IMR-90 (cell line): ENCODE data around the gene CCDC18. TPM values are rescaled to one million over a fixed set of nuclear protein-coding genes. Genes with fewer than 3 reads are reported as not detected.

ENCODE experiments used
- ATAC-seq: fragments of 200-7000 bp; cut with Tn5 transposase; 2 replicates; pipeline ENCODE4 v1.9.1; 2020; ENCODE audit warnings: low read depth, mild to moderate bottlenecking, moderate library complexity
- BruUV-seq: library from RNA; stranded (reverse); fragments of 400-500 nt; replicated peaks from 2 replicates; lab custom pipeline; 2021; lab: Mats Ljungman, UMichigan
- CTCF ChIA-PET: fragments of 300-600 bp; formaldehyde crosslinking; extraction: SDS; loops from one replicate; lab custom pipeline; 2021; ENCODE audit warnings: antibody characterized with exemption; lab: Yijun Ruan, JAX
- POLR2A ChIA-PET: fragments of 300-600 bp; sonication (Branson Sonifier 250); formaldehyde crosslinking; loops from one replicate; lab custom pipeline; 2022; ENCODE audit warnings: antibody characterized with exemption; ENCODE audit not compliant: unreplicated experiment; lab: Charles Lee
- DNase-seq: peaks from one replicate; pipeline ENCODE4 v3.0.0; 2013
- H2AFZ ChIP-seq: replicated peaks from 2 replicates; pipeline ENCODE3; 2013; ENCODE audit warnings: low read length, mild to moderate bottlenecking; ENCODE audit not compliant: poor library complexity
- H2AK5ac ChIP-seq: 2 replicates; pipeline ENCODE4 v1.6.1; 2013; ENCODE audit warnings: low read depth, low read length, inconsistent platforms
- H2AK9ac ChIP-seq: replicated peaks from 2 replicates; pipeline ENCODE3; 2013; ENCODE audit warnings: mild to moderate bottlenecking, low read depth, low read length, moderate library complexity; ENCODE audit not compliant: poor library complexity
- H2BK120ac ChIP-seq: 2 replicates; pipeline ENCODE4 v1.6.1; 2013; ENCODE audit warnings: low read depth, low read length, inconsistent platforms
- H2BK15ac ChIP-seq: 3 replicates; pipeline ENCODE4 v1.6.1; 2013; ENCODE audit warnings: low read depth, low read length, inconsistent platforms
- H2BK20ac ChIP-seq: 2 replicates; pipeline ENCODE4 v1.6.1; 2013; ENCODE audit warnings: low read depth, mild to moderate bottlenecking, inconsistent platforms, low read length, moderate library complexity
- H2BK5ac ChIP-seq: 2 replicates; pipeline ENCODE4 v1.6.1; 2013; ENCODE audit warnings: mild to moderate bottlenecking, low read depth, low read length, inconsistent platforms; ENCODE audit not compliant: poor library complexity, severe bottlenecking
- H3K14ac ChIP-seq: replicated peaks from 2 replicates; pipeline ENCODE4 v1.6.1; 2013; ENCODE audit warnings: low read depth, low read length, inconsistent platforms
- H3K18ac ChIP-seq: 2 replicates; pipeline ENCODE4 v1.6.1; 2013; ENCODE audit warnings: low read depth, low read length, control low read depth
- H3K23ac ChIP-seq: 2 replicates; pipeline ENCODE4 v1.6.1; 2013; ENCODE audit warnings: low read depth, low read length, inconsistent platforms
- H3K27ac ChIP-seq: 2 replicates; pipeline ENCODE4 v1.5.1; 2013; ENCODE audit warnings: mild to moderate bottlenecking, control low read depth, low read length; ENCODE audit not compliant: insufficient read depth
- H3K27me3 ChIP-seq: 2 replicates; pipeline ENCODE4 v1.6.1; 2013; ENCODE audit warnings: low read length; ENCODE audit not compliant: control insufficient read depth, insufficient read depth
- H3K36me3 ChIP-seq: 2 replicates; pipeline ENCODE4 v1.6.1; 2013; ENCODE audit warnings: low read length, mixed read lengths; ENCODE audit not compliant: control insufficient read depth, insufficient read depth
- H3K4ac ChIP-seq: 2 replicates; pipeline ENCODE4 v1.6.1; 2013; ENCODE audit warnings: low read depth, low read length, inconsistent platforms
- H3K4me1 ChIP-seq: 2 replicates; pipeline ENCODE4 v1.6.1; 2013; ENCODE audit warnings: low read length, mixed read lengths; ENCODE audit not compliant: control insufficient read depth, insufficient read depth
- H3K4me2 ChIP-seq: 2 replicates; pipeline ENCODE4 v1.6.1; 2013; ENCODE audit warnings: low read depth, mild to moderate bottlenecking, control low read depth, low read length, moderate library complexity
- H3K4me3 ChIP-seq: 2 replicates; pipeline ENCODE4 v1.5.1; 2013; ENCODE audit warnings: low read depth, mild to moderate bottlenecking, control low read depth, low read length, moderate library complexity; ENCODE audit not compliant: insufficient read depth
- H3K56ac ChIP-seq: 2 replicates; pipeline ENCODE4 v1.6.1; 2013; ENCODE audit warnings: low read length, inconsistent platforms; ENCODE audit not compliant: insufficient read depth; ENCODE audit errors: extremely low read depth
- H3K79me1 ChIP-seq, 2 experiments: 2 replicates each; pipeline ENCODE4 v1.6.1; 2013; ENCODE audit warnings: low read length in 2 of 2, inconsistent platforms in 1 of 2, low read depth in 1 of 2
- H3K9ac ChIP-seq: 2 replicates; pipeline ENCODE4 v1.6.1; 2013; ENCODE audit warnings: low read depth, low read length, control low read depth
- H3K9me1 ChIP-seq: 2 replicates; pipeline ENCODE4 v1.6.1; 2013; ENCODE audit warnings: low read length, inconsistent platforms; ENCODE audit not compliant: insufficient read depth
- H3K9me3 ChIP-seq: 2 replicates; pipeline ENCODE4 v1.6.1; 2013; ENCODE audit warnings: low read length; ENCODE audit not compliant: control insufficient read depth, insufficient read depth
- H4K20me1 ChIP-seq: 2 replicates; pipeline ENCODE4 v1.6.1; 2013; ENCODE audit warnings: low read length, inconsistent platforms; ENCODE audit not compliant: insufficient read depth
- H4K5ac ChIP-seq: 2 replicates; pipeline ENCODE4 v1.6.1; 2013; ENCODE audit warnings: mild to moderate bottlenecking, low read depth, low read length, control low read depth
- H4K8ac ChIP-seq, 2 experiments: 2 replicates each; pipeline ENCODE4 v1.6.1; 2013; ENCODE audit warnings: low read depth in 2 of 2, low read length in 2 of 2, control low read depth in 1 of 2, inconsistent platforms in 1 of 2
- H4K91ac ChIP-seq: 2 replicates; pipeline ENCODE4 v1.6.1; 2013; ENCODE audit warnings: low read depth, low read length, inconsistent platforms; ENCODE audit not compliant: insufficient read depth
- BHLHE40 ChIP-seq: fragments of 150-350 bp; IDR thresholded peaks from 2 replicates; pipeline ENCODE4 v1.6.1; 2016; ENCODE audit warnings: mild to moderate bottlenecking, low read depth, low read length
- CEBPB ChIP-seq: IDR thresholded peaks from 2 replicates; pipeline ENCODE4 v1.6.1; 2012; ENCODE audit warnings: low read depth, low read length, improper control_type of control experiment
- CHD1 ChIP-seq: IDR thresholded peaks from 2 replicates; pipeline ENCODE4 v1.6.1; 2012; ENCODE audit warnings: low read depth, low read length, improper control_type of control experiment
- FOS ChIP-seq: fragments of 150-350 bp; IDR thresholded peaks from 2 replicates; pipeline ENCODE4 v1.6.1; 2016; ENCODE audit warnings: low read depth, low read length
- MAFK ChIP-seq: IDR thresholded peaks from 2 replicates; pipeline ENCODE4 v1.6.1; 2012; ENCODE audit warnings: low read depth, low read length, improper control_type of control experiment
- MAZ ChIP-seq: IDR thresholded peaks from 2 replicates; pipeline ENCODE4 v1.6.1; 2012; ENCODE audit warnings: low read depth, mild to moderate bottlenecking, low read length, improper control_type of control experiment, moderate library complexity, borderline replicate concordance
- MXI1 ChIP-seq: IDR thresholded peaks from 2 replicates; pipeline ENCODE4 v1.6.1; 2012; ENCODE audit warnings: low read depth, mild to moderate bottlenecking, low read length, moderate library complexity, borderline replicate concordance
- NFE2L2 ChIP-seq: fragments of 150-350 bp; IDR thresholded peaks from 2 replicates; pipeline ENCODE4 v1.6.1; 2016; ENCODE audit warnings: low read depth, mild to moderate bottlenecking, low read length
- POLR2A ChIP-seq: IDR thresholded peaks from 2 replicates; pipeline ENCODE4 v1.6.1; 2012; ENCODE audit warnings: mild to moderate bottlenecking, low read depth, low read length
- RAD21 ChIP-seq: IDR thresholded peaks from 2 replicates; pipeline ENCODE4 v1.6.1; 2012; ENCODE audit warnings: low read length, improper control_type of control experiment
- RCOR1 ChIP-seq: IDR thresholded peaks from 2 replicates; pipeline ENCODE4 v1.6.1; 2012; ENCODE audit warnings: mild to moderate bottlenecking, low read length, improper control_type of control experiment; ENCODE audit not compliant: insufficient replicate concordance
- RFX5 ChIP-seq: IDR thresholded peaks from 2 replicates; pipeline ENCODE4 v1.8.0; 2012; ENCODE audit warnings: low read depth, mild to moderate bottlenecking, low read length, moderate library complexity
- SMC3 ChIP-seq: fragments of 150-350 bp; IDR thresholded peaks from 2 replicates; pipeline ENCODE4 v1.6.1; 2016; ENCODE audit warnings: low read depth, mild to moderate bottlenecking, antibody characterized with exemption, low read length, moderate library complexity
- dilution Hi-C: fragments of 300-500 bp; cut with HindIII; formaldehyde crosslinking; loops from one replicate; pipeline ENCODE4 v1.14.3; 2018; ENCODE audit warnings: low sequenced_read_pairs; ENCODE audit not compliant: unreplicated experiment
- in situ Hi-C: fragments of 300-500 bp; cut with MboI; formaldehyde crosslinking; loops from 3 replicates; pipeline ENCODE4 v1.14.3; 2019; ENCODE audit warnings: low sequenced_read_pairs, inconsistent platforms, mixed read lengths
- intact Hi-C: fragments of 100-400 bp; cut with micrococcal nuclease; formaldehyde crosslinking; loops from 2 replicates; pipeline ENCODE4 v1.10.0; 2022
- polyA plus RNA-seq, 3 experiments: library from polyadenylated mRNA; depleted of rRNA; stranded (reverse); fragments of >200 nt; gene quantifications; 2 replicates each; pipeline ENCODE4 v1.2.3, GENCODE V29; 2012; ENCODE audit warnings: low replicate concordance in 1 of 3
- total RNA-seq: library from RNA; depleted of rRNA; stranded (reverse); fragments of >200 nt; gene quantifications from 2 replicates; pipeline ENCODE4 v1.2.3, GENCODE V29; 2012

The CCDC18 gene
- total and polyA plus RNA-seq, 2 of the 4 experiments (the other 2 are of a cell fraction), result 5.5 to 7.3 TPM

DNA sequence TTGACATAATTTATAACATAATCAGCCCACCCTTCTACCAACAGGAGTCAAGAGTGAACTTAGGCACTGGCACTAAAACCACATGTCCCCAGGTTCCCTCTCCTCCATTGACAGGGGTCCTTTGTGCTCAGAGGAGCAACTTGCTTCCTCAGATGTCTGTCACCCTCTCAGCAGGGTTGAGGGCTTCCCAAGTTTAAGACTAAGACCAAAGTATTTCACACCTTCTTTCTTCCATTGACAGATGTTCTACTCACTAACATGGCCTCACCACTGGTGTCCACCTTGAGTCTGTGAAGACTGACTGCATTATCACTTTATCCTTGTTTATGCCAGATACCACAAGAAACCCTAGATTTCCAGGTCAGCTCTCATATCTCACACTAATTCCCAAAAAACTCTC is 56.5 kb downstream of the CCDC18 start:
- no peak for DNase-seq
- in situ Hi-C loops (no loop called here), intact Hi-C loops (no loop called here), dilution Hi-C loops (no loop called here)
- Histone ChIP-seq H4K20me1 (no peaks in the 10 kb centered on the region), H3K9ac (no peak overlapping the region), H2AK9ac (no peak overlapping the region), H3K18ac (no peak overlapping the region), H3K4ac (no peak overlapping the region), H3K4me1 (no peaks in the 10 kb centered on the region), H2AFZ (no peak overlapping the region), H3K14ac (no peak overlapping the region), H3K27ac (no peak overlapping the region), H3K36me3 (0 out of 2 replicates have a peak, but pooled peaks cover 1% of the 10 kb centered on the region), H3K79me1 (no peaks in the 10 kb centered on the region), H4K91ac (no peak overlapping the region), H2BK120ac (no peak overlapping the region), H3K56ac (no peak overlapping the region), H3K9me1 (0 out of 2 replicates have a peak, but pooled peaks cover 3% of the 10 kb centered on the region), H3K9me3 (no peaks in the 10 kb centered on the region), H4K8ac (no peak overlapping the region), H2AK5ac (no peak overlapping the region), H3K4me3 (no peak overlapping the region), H3K23ac (no peak overlapping the region), H3K27me3 (no peaks in the 10 kb centered on the region), H2BK20ac (no peak overlapping the region), H4K5ac (no peak overlapping the region), H2BK5ac (no peak overlapping the region), H3K4me2 (no peak overlapping the region), H2BK15ac (no peak overlapping the region)
- BruUV-seq, result no TSS peak
- CTCF ChIA-PET, result no interaction called here
- TF ChIP-seq FOS (no peak), CHD1 (no peak), SMC3 (no peak), NFE2L2 (no peak), MAZ (no peak), MAFK (no peak), RCOR1 (no peak), BHLHE40 (no peak), RAD21 (no peak), CEBPB (no peak), MXI1 (no peak), POLR2A (no peak), RFX5 (no peak)
- POLR2A ChIA-PET, result no interaction called here
- no peak for ATAC-seq
